H54 (cell line): ENCODE measurements around the gene AURKA.

ENCODE experiments used
- DNase-seq: peaks from one replicate; pipeline ENCODE4 v3.0.0; 2011; ENCODE audit warnings: low spot score, mixed read lengths; ENCODE audit not compliant: insufficient read length
- FAIRE-seq: peaks from 3 replicates; lab custom pipeline; 2011; peaks lifted over from hg19 to GRCh38; lab: Jason Lieb, UNC
- POLR2A ChIP-seq: IDR thresholded peaks from 2 replicates; pipeline ENCODE4 v1.6.1; 2011; ENCODE audit warnings: low read depth, mild to moderate bottlenecking, low read length

Gene AURKA

GRCh38 chr20:56392132-56392880 is at the start of gene AURKA, which contains the start of gene CSTF1:
AURKA (minus strand) TSS chr20:56392215; CDS start chr20:56388197, 4,018 bp downstream.
CSTF1 (plus strand) TSS chr20:56392645; CDS start chr20:56395553, 2,908 bp downstream.
- FAIRE-seq (peak; percentile 65), DNase-seq (peak; percentile 98)
- TF ChIP-seq POLR2A = peak; percentile 62

- DNase-seq (no peak), FAIRE-seq (no peak)
- no peak for TF ChIP-seq POLR2A
Measured at GRCh38 chr20:56440346-56441007, 48.5 kb upstream of the AURKA start.

- TF ChIP-seq POLR2A = no peak
- FAIRE-seq (no peak), DNase-seq (peak; percentile 27)
Measured at GRCh38 chr20:56439771-56440291, 47.8 kb upstream of the AURKA start.

- TF ChIP-seq POLR2A = no peak
- FAIRE-seq (no peak), DNase-seq (no peak)
Measured at GRCh38 chr20:56438284-56438683, 46.3 kb upstream of the AURKA start.

DNA sequence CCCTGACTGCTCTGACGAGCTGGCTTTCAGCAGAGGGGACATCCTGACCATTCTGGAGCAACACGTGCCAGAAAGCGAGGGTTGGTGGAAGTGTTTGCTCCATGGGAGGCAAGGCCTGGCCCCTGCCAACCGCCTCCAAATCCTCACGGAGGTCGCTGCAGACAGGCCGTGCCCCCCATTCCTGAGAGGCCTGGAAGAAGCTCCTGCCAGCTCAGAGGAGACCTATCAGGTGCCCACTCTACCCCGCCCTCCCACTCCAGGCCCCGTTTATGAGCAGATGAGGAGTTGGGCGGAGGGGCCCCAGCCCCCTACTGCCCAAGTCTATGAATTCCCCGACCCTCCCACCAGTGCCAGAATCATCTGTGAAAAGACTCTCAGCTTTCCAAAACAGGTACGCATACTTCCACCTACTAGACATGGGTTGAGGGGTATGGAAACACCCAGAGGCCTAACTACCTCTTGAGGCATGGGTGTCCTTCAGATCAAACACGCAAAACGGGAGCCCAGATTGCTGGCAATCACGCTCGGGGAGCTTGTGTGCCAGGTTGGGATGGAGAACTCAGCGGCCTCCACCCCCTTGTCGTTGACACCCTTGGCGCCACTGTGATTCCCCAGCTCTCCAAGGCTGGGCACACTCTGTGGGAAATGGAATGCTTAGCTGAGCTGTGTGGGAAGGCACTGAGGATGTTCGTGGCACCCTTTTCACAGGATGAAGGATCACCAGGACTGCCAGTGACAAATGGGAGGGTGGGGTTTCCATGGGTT is 45.4 kb upstream of the AURKA start:
- no peak for TF ChIP-seq POLR2A
- FAIRE-seq = no peak
- DNase-seq = no peak

- FAIRE-seq (no peak), DNase-seq (no peak)
- TF ChIP-seq POLR2A = no peak
Measured at GRCh38 chr20:56433880-56434255, 41.9 kb upstream of the AURKA start.

GRCh38 chr20:56433221-56433879 is 41.3 kb upstream of the AURKA start:
- FAIRE-seq (no peak), DNase-seq (no peak)
- no peak for TF ChIP-seq POLR2A

- no peak for DNase-seq
- no peak for TF ChIP-seq POLR2A
- FAIRE-seq = no peak
Measured at GRCh38 chr20:56431471-56431870, 39.5 kb upstream of the AURKA start.

DNA sequence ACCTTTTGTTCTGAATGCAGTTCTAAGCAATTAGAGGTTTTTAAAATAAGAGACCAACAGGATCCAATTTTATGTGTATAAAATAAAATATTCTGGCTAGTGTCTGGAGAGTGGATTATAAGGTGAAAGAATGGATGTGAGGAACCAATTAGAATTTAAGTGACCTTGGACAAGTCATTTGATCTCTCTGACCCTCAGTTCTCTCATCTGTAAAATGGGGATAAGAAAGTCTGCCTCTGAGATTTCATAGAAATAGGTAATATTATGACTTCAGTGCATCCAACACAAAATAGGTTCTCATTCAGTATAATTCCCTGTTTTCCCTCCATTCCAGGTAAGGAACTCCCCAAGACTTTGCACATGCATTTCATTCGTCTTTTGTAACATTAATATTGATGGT is 38.9 kb upstream of the AURKA start:
- FAIRE-seq (no peak), DNase-seq (no peak)
- no peak for TF ChIP-seq POLR2A

GRCh38 chr20:56430461-56430860 is 38.4 kb upstream of the AURKA start:
- no peak for TF ChIP-seq POLR2A
- FAIRE-seq (no peak), DNase-seq (no peak)

GRCh38 chr20:56429941-56430340 is 37.9 kb upstream of the AURKA start:
- TF ChIP-seq POLR2A = no peak
- no peak for DNase-seq
- FAIRE-seq = no peak

- no peak for TF ChIP-seq POLR2A
- FAIRE-seq = no peak
- DNase-seq = no peak
Measured at GRCh38 chr20:56429502-56429901, 37.5 kb upstream of the AURKA start.

DNA sequence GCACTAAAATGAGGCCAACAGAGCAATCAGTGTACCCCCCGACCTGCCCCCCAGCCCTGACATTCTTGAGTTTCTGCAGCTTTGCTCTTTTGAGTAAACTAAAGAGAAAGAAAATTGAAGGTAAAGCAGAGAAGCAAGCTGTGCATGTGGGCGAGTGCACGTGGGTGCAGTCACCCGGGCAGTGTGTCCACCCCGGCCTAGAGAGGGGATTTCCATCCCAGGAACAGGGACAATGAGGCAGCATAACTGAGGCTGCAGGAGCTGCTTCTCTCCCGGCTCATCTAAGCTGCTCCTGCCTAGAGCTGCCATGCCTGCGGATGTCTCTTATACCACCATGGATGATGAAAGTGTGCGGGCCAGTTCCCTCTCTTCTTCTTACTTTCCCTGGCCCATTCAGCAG is 36.9 kb upstream of the AURKA start:
- DNase-seq (no peak), FAIRE-seq (no peak)
- no peak for TF ChIP-seq POLR2A

DNA sequence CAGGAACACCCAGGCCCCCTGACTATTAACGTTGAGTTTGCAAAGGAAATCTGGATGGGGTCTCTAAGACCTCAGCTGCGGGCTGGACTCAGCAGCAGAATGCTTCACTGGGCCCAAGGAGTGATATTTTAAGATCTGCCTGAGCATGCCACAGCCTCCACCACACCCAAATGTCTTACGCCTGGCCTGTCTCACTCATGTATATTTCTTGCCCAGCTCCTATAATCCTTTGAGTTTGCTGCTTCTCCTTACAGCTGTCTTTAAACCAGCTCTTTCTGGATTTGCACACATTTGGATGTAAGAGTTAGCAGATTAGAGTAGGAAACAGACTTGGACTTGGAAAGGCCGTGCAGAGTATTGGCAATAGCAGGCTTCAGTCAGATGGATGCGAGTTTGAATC is 36.4 kb upstream of the AURKA start:
- TF ChIP-seq POLR2A = no peak
- DNase-seq = no peak
- FAIRE-seq = no peak
